NCI-H82 (cell line): Measurements from ENCODE around the gene ARPC4.
"Not testable (repeated sequence)": the region's sequence is repeated elsewhere in the genome, so short reads cannot be mapped to it uniquely, and the experiment has no call there.

Experiments
- DNase-seq: peaks from one replicate; lab custom pipeline; 2025; lab: John Stamatoyannopoulos, UW

Gene ARPC4

GRCh38 chr3:9825451-9826040 is 32.7 kb downstream of the ARPC4 start:
- no peak for DNase-seq

DNA sequence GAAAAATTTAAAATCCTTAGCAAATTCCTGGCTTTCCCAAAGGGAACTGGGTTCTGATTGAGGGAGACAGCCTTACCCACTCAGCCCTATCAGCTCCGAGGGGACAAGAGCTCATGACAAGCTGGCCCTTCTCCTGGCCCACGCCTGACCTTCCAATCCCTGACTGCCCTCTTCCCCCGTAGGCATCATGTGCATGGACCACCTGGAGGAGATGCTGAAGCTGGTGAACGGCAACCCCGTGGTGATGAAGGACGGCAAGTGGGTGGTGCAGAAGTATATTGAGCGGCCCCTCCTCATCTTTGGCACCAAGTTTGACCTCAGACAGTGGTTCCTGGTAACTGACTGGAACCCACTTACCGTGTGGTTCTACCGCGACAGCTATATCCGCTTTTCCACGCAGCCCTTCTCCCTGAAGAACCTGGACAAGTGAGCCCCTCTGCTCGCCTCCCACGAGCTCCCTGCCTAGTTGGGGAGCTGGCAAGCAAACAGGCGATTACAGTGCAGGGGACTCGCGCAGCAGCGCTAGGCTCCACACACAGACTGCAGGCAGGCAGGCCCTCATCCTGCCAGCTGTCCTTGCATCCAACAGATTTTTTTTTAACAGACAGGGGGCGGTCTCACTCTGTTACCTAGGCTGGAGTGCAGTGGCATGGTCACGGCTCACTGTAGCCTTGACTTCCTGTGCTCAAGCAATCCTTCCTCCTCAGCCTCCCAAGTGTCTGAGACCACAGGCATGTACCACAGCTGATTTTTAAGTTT is 34.1 kb downstream of the ARPC4 start:
- DNase-seq = peak; percentile 74

- no peak for DNase-seq
Measured at GRCh38 chr3:9828801-9829755, 36.2 kb downstream of the ARPC4 start.

GRCh38 chr3:9831253-9831652 is 38.4 kb downstream of the ARPC4 start:
- no peak for DNase-seq

DNA sequence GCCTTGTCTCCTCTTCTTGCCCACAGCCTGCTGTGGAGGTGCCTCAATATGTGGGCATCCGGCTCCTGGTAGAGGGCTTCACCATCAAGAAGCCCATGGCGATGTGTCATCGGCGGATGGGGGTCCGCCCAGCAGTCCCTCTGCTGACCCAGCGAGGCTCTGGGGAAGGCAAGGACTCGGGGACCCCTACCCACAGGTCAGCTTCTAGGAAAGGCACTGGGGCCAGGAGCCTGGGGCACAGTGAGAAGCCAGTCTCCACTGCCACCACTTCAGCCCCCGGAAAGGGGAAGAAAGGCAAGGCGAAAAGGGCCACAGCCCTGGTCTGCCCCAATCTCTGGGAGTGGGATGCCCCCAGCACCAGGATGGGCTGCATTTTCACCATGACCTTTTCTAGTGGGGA is 40.2 kb downstream of the ARPC4 start:
- DNase-seq = no peak

DNA sequence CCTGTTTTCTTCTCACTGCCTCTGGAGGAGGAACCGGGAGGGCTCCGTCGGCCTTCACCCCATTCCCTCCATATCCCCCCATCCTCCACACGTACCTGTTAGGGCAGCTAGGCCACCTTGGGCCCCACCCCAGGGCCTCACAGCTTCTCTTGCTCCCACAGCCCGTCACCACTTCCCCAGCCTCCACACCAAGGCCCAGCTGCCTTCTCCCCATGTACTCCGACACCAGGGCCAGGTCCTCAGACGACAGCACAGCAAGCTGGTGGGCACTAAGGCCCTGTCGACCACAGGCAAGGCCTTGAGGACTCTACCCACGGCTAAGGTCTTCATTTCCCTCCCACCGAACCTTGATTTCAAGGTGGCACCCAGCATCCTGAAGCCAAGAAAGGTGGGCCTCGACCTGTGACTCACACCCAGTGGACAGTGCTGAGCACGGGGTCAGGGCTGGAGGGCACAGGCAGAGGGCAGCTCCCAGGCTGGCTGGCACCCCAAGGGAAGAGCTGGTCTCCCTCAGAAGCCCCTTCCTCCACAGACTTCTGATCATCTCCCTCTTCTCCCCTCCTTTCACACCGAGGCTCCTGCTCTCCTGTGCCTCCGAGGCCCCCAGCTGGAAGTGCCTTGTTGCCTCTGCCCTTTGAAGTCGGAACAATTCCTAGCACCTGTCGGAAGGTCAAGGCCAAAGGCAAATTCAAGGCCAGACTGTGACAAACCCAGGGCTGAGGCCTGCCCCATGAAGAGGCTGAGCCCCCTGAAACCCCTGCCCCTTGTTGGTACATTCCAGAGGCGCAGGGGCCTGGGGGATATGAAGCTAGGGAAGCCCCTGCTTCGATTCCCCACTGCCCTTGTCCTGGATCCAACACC is 41.9 kb downstream of the ARPC4 start:
- no peak for DNase-seq

- no peak for DNase-seq
Measured at GRCh38 chr3:9837701-9838582, 45.1 kb downstream of the ARPC4 start.

DNA sequence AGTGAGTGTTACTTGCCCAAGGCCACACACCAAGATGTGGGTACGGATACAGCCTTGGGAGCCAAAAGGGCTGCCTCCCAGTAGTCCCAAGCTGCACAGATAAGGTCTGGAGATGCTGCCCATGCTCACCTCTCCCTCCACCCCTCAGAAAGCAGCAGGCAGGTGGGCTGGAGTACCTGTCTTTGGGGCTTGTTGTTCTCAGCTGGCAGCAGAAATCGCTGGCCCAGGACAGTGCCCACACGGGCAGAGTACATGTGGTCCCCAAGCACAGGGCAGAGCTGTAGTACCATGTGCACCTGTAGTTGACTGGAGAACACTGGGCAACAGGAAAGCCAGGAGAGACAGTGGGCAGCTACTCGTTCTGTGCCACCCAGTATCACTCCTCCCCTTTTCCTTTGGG is 46.0 kb downstream of the ARPC4 start:
- no peak for DNase-seq

DNA sequence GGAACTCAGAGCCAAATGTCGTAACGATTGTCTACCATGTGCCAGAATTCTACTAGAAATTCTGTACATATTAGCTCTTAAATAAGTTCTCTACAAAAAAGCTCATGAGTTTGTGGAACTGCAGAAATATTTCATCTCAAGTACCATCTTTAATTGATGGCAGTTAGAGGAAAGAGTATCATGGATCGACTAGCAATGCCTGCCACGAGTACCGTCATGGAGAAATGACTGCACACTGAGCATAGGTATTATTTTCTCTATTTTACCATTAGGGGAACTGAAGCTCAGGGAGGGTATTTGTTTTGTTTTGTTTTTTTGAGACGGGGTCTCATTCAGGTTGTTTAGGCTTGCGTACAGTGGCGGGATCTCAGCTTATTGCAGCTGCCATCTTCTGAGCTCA is 48.1 kb downstream of the ARPC4 start:
- no peak for DNase-seq

- DNase-seq = peak; percentile 94
Measured at GRCh38 chr3:9843715-9844438, 51.0 kb downstream of the ARPC4 start, which contains the start of gene RPUSD3. Gene RPUSD3 (minus strand): TSS chr3:9844008. CDS start chr3:9843990, 18 bp downstream.

DNA sequence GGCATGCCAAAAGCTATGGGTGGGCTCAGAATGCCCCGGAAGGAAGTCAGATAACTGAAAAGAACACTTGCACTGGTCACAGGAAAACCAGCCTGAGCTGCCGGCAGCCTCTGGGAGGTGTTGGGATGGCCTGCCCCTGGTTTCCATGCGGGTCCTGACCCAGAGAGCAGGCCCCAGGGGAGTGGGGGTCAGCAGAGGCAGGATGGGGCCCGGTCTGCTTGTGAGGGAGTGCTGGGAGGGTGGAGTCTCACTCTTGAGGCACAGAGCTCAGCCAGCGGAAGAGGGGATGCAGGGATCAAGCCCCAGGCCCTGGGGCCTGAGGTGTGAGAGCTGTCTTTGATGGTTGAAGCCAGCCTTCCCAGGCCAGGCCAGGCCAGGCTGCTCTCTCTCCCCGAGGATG is 53.3 kb downstream of the ARPC4 start:
- no peak for DNase-seq

DNA sequence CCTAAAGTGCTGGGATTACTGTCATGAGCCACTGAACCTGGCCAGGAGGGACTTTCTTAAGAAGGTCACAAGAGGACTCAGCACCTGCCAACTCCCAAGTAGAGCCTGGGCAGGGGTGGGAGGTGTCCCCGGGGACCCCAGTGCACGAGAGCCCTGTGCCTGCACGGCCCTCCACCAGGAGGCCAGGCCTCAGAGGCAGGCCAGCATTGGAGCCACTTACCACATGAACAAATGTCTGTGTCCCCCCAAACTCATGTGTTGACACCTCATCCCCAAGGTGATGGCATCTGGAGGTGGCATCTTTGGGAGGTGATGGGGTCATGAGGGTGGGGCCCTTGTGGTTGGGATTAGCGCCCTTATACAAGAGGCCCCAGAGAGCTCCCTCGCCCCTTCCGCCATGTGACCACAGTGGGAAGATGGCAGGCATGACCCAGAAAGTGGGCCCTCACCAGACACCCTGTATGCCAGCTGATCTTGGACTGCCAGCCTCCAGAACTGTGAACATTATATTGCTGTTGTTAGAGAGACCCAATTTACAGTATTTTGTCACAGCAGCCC is 54.1 kb downstream of the ARPC4 start:
- no peak for DNase-seq

- DNase-seq = peak; percentile 20
Measured at GRCh38 chr3:9847870-9848269, 55.0 kb downstream of the ARPC4 start.

DNA sequence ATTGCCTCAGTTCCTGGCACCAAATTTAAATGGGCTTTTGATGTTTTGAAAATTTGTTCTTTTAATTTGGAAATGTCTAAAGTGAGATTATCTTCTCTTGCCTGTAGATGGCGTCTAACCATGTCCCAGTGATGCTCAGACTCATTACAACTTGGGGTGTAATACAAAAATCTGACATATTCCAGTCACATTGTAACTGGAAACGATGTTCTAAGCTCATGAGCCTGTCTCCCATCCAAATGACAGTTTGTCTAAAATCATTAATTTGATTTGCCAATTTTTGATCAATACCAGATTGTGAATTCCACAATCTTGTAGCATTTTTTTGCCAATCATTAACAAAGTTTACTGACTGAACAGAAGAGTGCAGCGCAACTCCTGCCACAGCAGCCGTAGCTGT is 56.0 kb downstream of the ARPC4 start:
- DNase-seq = peak; percentile 54

GRCh38 chr3:9851383-9851782 is 58.5 kb downstream of the ARPC4 start:
- not testable (repeated sequence) for DNase-seq

DNA sequence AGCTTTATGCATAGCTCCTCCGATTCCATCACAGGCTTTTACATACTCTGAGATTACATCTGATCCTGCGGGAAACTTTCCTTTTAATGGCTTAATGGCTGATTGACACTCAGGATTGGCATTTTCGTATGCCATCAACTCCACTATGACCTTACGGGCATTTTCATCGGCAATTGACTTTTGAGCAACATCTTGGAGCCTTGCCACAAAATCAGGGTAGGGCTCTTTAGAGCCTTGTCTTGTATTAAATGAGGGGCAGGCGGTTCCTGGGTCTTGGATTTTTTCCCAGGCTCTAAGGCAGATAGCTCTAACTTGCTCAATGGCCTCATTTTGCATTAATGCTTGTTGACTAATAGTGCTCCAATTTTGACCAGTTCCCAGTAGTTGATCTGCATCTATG is 59.0 kb downstream of the ARPC4 start:
- not testable (repeated sequence) for DNase-seq

GRCh38 chr3:9852528-9852927 is 59.6 kb downstream of the ARPC4 start:
- DNase-seq = no peak

DNA sequence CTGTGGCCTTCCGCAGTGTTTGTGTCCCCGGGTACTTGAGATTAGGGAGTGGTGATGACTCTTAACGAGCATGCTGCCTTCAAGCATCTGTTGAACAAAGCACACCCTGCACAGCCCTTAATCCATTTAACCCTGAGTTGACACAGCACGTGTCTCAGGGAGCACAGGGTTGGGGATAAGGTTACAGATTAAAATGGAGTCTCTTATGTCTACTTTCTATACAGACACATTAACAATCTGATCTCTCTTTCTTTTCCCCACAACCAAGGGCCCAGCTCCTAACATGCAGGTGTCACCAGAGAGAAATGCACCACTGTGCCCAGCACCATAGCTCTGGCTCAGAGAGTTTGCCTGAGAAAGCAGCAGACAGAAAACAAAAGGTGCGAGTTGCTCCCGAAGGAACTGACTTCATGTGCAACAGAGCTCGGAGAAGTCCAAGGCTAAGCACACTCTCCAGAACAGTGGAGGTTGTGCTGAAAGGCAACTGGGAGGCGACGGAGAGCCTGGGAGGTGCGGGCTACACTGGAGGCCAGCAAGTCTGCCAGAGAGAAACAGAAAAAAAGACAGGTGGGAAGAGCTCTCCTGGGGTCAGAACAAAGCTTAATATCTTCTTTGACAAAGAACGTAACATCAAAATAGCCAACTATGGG is 61.5 kb downstream of the ARPC4 start:
- peak; percentile 88 for DNase-seq

GRCh38 chr3:9855594-9855993 is 62.7 kb downstream of the ARPC4 start:
- DNase-seq = no peak
